SK-MEL-5 (cell line): Measurements from ENCODE around the gene HNRNPF. TPM values are rescaled to one million over a fixed set of nuclear protein-coding genes. Genes with fewer than 3 reads are reported as not detected.
"Not testable (repeated sequence)": the region's sequence is repeated elsewhere in the genome, so short reads cannot be mapped to it uniquely, and the experiment has no call there.

Experiments used
- DNase-seq: peaks from one replicate; pipeline ENCODE4 v3.0.0-alpha.2; 2016; ENCODE audit warnings: low read depth, low spot score
- in situ Hi-C: cut with HindIII; loops from 2 replicates; pipeline ENCODE4 v1.10.0; 2016; ENCODE audit warnings: low sequenced_read_pairs, high pct_unique_total_duplicates, low pct_unique_long_range_greater_than_20kb
- total RNA-seq: library from RNA; depleted of rRNA; stranded (reverse); fragments of >200 nt; shearing (Covaris generic); gene quantifications from 2 replicates; pipeline ENCODE4 v1.2.3, GENCODE V29; 2014

HNRNPF gene
- total RNA-seq, 1 experiment from 2014 or later: 297 TPM

GRCh38 chr10:43403911-43404703, 4.9 kb downstream of the HNRNPF start:
- in situ Hi-C loops: no loop called here
- DNase-seq: no peak

- in situ Hi-C loops: no loop called here
- DNase-seq: no peak
These were observed 6.0 kb downstream of the HNRNPF start for GRCh38 chr10:43402880-43403452.

- in situ Hi-C loops: no loop called here
- DNase-seq: no peak
These were observed 6.8 kb downstream of the HNRNPF start for GRCh38 chr10:43402176-43402575.

- no peak for DNase-seq
- in situ Hi-C loops: no loop called here
These were observed 7.4 kb downstream of the HNRNPF start for GRCh38 chr10:43401627-43402026.

GRCh38 chr10:43399320-43400310, 9.4 kb downstream of the HNRNPF start:
- in situ Hi-C loops: no loop called here
- no peak for DNase-seq

GRCh38 chr10:43398939-43399319, 10.1 kb downstream of the HNRNPF start:
- DNase-seq: no peak
- in situ Hi-C loops: no loop called here

- in situ Hi-C loops: no loop called here
- DNase-seq: peak; percentile 87
These were observed 11.9 kb downstream of the HNRNPF start for GRCh38 chr10:43396928-43397624.

- DNase-seq: peak; percentile 63
- in situ Hi-C loops: no loop called here
These were observed 12.7 kb downstream of the HNRNPF start for GRCh38 chr10:43396061-43396927.

GRCh38 chr10:43395571-43396060, 13.4 kb downstream of the HNRNPF start:
- in situ Hi-C loops: no loop called here

GRCh38 chr10:43394868-43395267, 14.1 kb downstream of the HNRNPF start:
- no peak for DNase-seq
- in situ Hi-C loops: no loop called here

More at GRCh38 chr10:43395571-43396060, 13.4 kb downstream of the HNRNPF start:
- peak; percentile 21 for DNase-seq

- in situ Hi-C loops: no loop called here
- no peak for DNase-seq
These were observed 15.2 kb downstream of the HNRNPF start for GRCh38 chr10:43393606-43394360.

- in situ Hi-C loops, DNase-seq: not testable (repeated sequence)
These were observed 15.8 kb downstream of the HNRNPF start for GRCh38 chr10:43393186-43393585.

- in situ Hi-C loops: no loop called here
- no peak for DNase-seq
These were observed 16.2 kb downstream of the HNRNPF start for GRCh38 chr10:43392748-43393147.

- DNase-seq: no peak
- in situ Hi-C loops: no loop called here
These were observed 17.5 kb downstream of the HNRNPF start for GRCh38 chr10:43391496-43391895.

- peak; percentile 72 for DNase-seq
These were observed 18.2 kb downstream of the HNRNPF start for GRCh38 chr10:43390759-43391158.

GRCh38 chr10:43390333-43390732, 18.7 kb downstream of the HNRNPF start:
- in situ Hi-C loops: no loop called here
- no peak for DNase-seq

More at GRCh38 chr10:43390759-43391158, 18.2 kb downstream of the HNRNPF start:
- in situ Hi-C loops: no loop called here
